HL-60 (cell line): ENCODE results near the gene ARHGAP33.

ENCODE experiments used
- CTCF ChIP-seq: IDR thresholded peaks from one replicate; pipeline ENCODE4 v1.5.1; 2011; ENCODE audit warnings: low read length, control low read depth, inconsistent platforms; ENCODE audit not compliant: insufficient read depth
- POLR2AphosphoS5 ChIP-seq: IDR thresholded peaks from 2 replicates; pipeline ENCODE4 v1.6.1; 2012; ENCODE audit warnings: low read depth
- SPI1 ChIP-seq: IDR thresholded peaks from 2 replicates; pipeline ENCODE4 v1.6.1; 2012; ENCODE audit warnings: low read depth, mild to moderate bottlenecking, borderline replicate concordance
- TF ChIP-seq, protein P1 (sequence below): IDR thresholded peaks from 2 replicates; pipeline ENCODE4 v1.6.1; 2012; ENCODE audit warnings: low read depth; ENCODE audit not compliant: insufficient replicate concordance

GRCh38 chr19:35780058-35780457 lies 4.7 kb downstream of the ARHGAP33 start:
- TF ChIP-seq CTCF = no peak
- no peak for TF ChIP-seq SPI1
- no peak for TF ChIP-seq POLR2AphosphoS5
- TF ChIP-seq, protein P1, sequence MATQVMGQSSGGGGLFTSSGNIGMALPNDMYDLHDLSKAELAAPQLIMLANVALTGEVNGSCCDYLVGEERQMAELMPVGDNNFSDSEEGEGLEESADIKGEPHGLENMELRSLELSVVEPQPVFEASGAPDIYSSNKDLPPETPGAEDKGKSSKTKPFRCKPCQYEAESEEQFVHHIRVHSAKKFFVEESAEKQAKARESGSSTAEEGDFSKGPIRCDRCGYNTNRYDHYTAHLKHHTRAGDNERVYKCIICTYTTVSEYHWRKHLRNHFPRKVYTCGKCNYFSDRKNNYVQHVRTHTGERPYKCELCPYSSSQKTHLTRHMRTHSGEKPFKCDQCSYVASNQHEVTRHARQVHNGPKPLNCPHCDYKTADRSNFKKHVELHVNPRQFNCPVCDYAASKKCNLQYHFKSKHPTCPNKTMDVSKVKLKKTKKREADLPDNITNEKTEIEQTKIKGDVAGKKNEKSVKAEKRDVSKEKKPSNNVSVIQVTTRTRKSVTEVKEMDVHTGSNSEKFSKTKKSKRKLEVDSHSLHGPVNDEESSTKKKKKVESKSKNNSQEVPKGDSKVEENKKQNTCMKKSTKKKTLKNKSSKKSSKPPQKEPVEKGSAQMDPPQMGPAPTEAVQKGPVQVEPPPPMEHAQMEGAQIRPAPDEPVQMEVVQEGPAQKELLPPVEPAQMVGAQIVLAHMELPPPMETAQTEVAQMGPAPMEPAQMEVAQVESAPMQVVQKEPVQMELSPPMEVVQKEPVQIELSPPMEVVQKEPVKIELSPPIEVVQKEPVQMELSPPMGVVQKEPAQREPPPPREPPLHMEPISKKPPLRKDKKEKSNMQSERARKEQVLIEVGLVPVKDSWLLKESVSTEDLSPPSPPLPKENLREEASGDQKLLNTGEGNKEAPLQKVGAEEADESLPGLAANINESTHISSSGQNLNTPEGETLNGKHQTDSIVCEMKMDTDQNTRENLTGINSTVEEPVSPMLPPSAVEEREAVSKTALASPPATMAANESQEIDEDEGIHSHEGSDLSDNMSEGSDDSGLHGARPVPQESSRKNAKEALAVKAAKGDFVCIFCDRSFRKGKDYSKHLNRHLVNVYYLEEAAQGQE = no peak
